HUES6 (cell line): Measurements from ENCODE around the gene LCE1A.

ENCODE experiments used
- H3K27ac ChIP-seq: 2 replicates; pipeline ENCODE4 v1.7.0; 2013; ENCODE audit warnings: low read depth, mild to moderate bottlenecking, low read length, inconsistent platforms
- H3K27me3 ChIP-seq: 2 replicates; pipeline ENCODE4 v1.6.1; 2013; ENCODE audit warnings: low read length; ENCODE audit not compliant: control insufficient read depth, insufficient read depth
- H3K36me3 ChIP-seq: 2 replicates; pipeline ENCODE4 v1.6.1; 2013; ENCODE audit warnings: low read length; ENCODE audit not compliant: control insufficient read depth, insufficient read depth
- H3K4me1 ChIP-seq: 2 replicates; pipeline ENCODE4 v1.6.1; 2013; ENCODE audit warnings: low read length; ENCODE audit not compliant: control insufficient read depth, insufficient read depth
- H3K4me3 ChIP-seq: 2 replicates; pipeline ENCODE4 v1.5.1; 2013; ENCODE audit warnings: low read depth, low read length
- H3K9ac ChIP-seq: one replicate; pipeline ENCODE4 v1.6.1; 2013; ENCODE audit warnings: mild to moderate bottlenecking, low read length
- H3K9me3 ChIP-seq: 2 replicates; pipeline ENCODE4 v1.6.1; 2013; ENCODE audit warnings: low read depth, low read length; ENCODE audit not compliant: control insufficient read depth, insufficient read depth

The LCE1A gene

GRCh38 chr1:152869808-152870419 is 42.6 kb downstream of the LCE1A start:
- no peak overlapping the region for H3K4me3 ChIP-seq
- no peak overlapping the region for H3K27ac ChIP-seq
- H3K9me3 ChIP-seq = peaks cover 4% of the 10 kb centered on the region; the same call in 1 of the 2 replicates
- no peak overlapping the region for H3K9ac ChIP-seq
- no peaks in the 10 kb centered on the region for H3K36me3 ChIP-seq
- no peaks in the 10 kb centered on the region for H3K27me3 ChIP-seq
- no peaks in the 10 kb centered on the region for H3K4me1 ChIP-seq

DNA sequence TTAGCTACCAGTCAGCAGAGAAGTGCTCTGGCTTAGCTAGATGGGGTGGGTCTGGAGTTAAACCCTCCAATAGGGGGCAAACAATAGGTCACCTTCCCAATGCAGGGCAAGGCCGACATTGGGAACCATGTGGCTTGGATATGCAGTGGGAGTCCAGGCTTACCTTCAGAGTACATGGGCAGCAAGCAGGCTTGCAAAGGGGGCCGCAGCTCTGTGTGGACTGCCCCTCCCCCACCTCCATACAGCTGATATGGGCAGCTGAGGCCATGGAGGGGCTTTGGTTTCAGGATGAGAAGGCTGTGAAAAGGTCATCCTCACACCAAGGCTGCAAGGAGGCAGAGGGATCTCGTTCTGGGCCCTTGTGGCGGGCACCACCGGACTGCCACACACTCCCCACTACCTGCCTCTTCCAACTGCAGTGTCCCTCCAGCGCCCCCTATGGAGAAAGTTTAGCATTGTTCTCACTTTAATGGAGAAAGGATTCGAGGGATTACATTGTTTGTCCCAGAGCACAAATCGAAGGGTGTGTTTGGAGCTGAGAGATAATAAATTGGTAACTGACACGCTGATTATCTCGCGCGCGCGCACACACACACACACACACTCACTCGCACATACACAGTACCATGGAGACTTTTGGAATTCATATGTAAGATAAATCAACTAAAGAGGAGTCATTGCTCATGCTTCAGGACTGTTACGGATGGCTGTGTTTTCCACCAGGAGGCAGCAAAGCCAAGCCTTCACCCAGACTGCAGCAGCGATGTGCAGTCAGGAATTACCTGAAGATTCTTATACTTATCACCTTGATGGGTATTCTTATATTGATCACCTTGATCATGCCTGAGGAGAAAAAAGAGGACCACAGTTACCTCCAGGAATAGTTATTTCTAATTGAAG is 43.8 kb downstream of the LCE1A start:
- Histone ChIP-seq H3K27ac (no peak overlapping the region), H3K4me3 (peak overlapping the region; percentile 39; the same call in 1 of the 2 replicates)

DNA sequence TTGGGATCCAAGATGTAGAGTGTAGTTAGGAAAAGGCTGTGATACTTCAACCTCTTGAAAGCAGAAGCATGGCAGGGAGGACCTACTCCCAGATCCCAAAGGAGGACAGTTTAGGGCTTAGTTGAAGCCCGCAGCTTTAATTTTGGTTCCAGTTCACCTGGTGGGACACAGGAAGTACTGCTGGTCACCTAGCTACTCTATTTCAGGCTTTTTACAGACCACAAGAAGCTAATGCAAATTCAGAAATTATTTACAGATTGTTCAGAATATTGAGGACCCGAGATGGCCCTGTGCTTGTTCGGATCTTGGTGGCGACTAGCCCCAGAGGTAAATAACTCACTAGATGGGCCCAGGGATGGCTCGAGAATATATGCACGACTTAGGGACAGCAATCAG is 44.5 kb downstream of the LCE1A start:
- Histone ChIP-seq H3K4me1 (no peaks in the 10 kb centered on the region), H3K9me3 (no peaks in the 10 kb centered on the region; the same call in 1 of the 2 replicates), H3K36me3 (no peaks in the 10 kb centered on the region), H3K27ac (no peak overlapping the region), H3K9ac (no peak overlapping the region), H3K4me3 (no peak overlapping the region), H3K27me3 (no peaks in the 10 kb centered on the region)

More for the DNA sequence above, 43.8 kb downstream of the LCE1A start:
- Histone ChIP-seq H3K27me3 (no peaks in the 10 kb centered on the region), H3K9ac (no peak overlapping the region), H3K9me3 (no peaks in the 10 kb centered on the region; the same call in 1 of the 2 replicates), H3K4me1 (no peaks in the 10 kb centered on the region), H3K36me3 (no peaks in the 10 kb centered on the region)

- Histone ChIP-seq H3K4me1 (no peaks in the 10 kb centered on the region), H3K4me3 (no peak overlapping the region), H3K9ac (no peak overlapping the region), H3K36me3 (no peaks in the 10 kb centered on the region), H3K9me3 (no peaks in the 10 kb centered on the region; the same call in 1 of the 2 replicates), H3K27ac (no peak overlapping the region), H3K27me3 (no peaks in the 10 kb centered on the region)
Measured at GRCh38 chr1:152873495-152873894, 46.2 kb downstream of the LCE1A start.

GRCh38 chr1:152876827-152877226 is 49.6 kb downstream of the LCE1A start:
- no peaks in the 10 kb centered on the region for H3K36me3 ChIP-seq
- no peak overlapping the region for H3K27ac ChIP-seq
- no peaks in the 10 kb centered on the region for H3K4me1 ChIP-seq
- no peaks in the 10 kb centered on the region; the same call in 1 of the 2 replicates for H3K9me3 ChIP-seq
- no peak overlapping the region for H3K9ac ChIP-seq
- no peak overlapping the region for H3K4me3 ChIP-seq
- no peaks in the 10 kb centered on the region for H3K27me3 ChIP-seq
